C4-2B (cell line): ENCODE data around the gene NEU3.

Experiments
- ZFX ChIP-seq: fragments of 450-650 bp; IDR thresholded peaks from 2 replicates; pipeline ENCODE4 v1.6.1; 2017
- TF ChIP-seq, protein P1 (sequence below): fragments of 450-650 bp; conservative IDR thresholded peaks from 2 replicates; pipeline ENCODE4 v1.5.1; 2017; ENCODE audit warnings: mild to moderate bottlenecking

DNA sequence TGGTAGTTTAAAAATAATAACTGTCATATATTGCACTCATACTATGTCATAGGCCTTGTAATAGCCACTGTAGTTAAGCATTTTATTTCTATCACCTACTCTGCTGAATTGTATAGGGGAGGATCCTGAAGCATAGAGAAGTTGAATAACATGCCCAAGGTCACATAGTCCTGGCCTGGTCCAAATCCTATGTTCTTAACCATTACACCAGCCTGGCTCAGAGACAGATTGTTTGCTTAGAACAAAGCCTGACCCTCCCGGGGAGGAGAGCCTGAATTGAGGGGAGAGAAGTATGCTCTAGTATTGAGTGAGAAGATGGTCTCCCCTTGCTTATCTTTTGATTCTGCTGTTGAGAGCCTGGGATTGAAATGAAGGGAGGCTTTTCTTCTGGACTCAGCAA, 2.2 kb downstream of the NEU3 start:
- TF ChIP-seq, protein P1, sequence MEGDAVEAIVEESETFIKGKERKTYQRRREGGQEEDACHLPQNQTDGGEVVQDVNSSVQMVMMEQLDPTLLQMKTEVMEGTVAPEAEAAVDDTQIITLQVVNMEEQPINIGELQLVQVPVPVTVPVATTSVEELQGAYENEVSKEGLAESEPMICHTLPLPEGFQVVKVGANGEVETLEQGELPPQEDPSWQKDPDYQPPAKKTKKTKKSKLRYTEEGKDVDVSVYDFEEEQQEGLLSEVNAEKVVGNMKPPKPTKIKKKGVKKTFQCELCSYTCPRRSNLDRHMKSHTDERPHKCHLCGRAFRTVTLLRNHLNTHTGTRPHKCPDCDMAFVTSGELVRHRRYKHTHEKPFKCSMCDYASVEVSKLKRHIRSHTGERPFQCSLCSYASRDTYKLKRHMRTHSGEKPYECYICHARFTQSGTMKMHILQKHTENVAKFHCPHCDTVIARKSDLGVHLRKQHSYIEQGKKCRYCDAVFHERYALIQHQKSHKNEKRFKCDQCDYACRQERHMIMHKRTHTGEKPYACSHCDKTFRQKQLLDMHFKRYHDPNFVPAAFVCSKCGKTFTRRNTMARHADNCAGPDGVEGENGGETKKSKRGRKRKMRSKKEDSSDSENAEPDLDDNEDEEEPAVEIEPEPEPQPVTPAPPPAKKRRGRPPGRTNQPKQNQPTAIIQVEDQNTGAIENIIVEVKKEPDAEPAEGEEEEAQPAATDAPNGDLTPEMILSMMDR, result no peak
- no peak for TF ChIP-seq ZFX
